ENCODE results near the gene COL4A4. TPM values are rescaled to one million over a fixed set of nuclear protein-coding genes. Genes with fewer than 3 reads are reported as not detected.
"Not testable (repeated sequence)": the region's sequence is repeated elsewhere in the genome, so short reads cannot be mapped to it uniquely, and the experiment has no call there.

The COL4A4 gene
- total and polyA plus RNA-seq, 2 donors (not counting 1 experiment from before 2014, with no cell fraction given), result 6.2 to 30.2 TPM

DNA sequence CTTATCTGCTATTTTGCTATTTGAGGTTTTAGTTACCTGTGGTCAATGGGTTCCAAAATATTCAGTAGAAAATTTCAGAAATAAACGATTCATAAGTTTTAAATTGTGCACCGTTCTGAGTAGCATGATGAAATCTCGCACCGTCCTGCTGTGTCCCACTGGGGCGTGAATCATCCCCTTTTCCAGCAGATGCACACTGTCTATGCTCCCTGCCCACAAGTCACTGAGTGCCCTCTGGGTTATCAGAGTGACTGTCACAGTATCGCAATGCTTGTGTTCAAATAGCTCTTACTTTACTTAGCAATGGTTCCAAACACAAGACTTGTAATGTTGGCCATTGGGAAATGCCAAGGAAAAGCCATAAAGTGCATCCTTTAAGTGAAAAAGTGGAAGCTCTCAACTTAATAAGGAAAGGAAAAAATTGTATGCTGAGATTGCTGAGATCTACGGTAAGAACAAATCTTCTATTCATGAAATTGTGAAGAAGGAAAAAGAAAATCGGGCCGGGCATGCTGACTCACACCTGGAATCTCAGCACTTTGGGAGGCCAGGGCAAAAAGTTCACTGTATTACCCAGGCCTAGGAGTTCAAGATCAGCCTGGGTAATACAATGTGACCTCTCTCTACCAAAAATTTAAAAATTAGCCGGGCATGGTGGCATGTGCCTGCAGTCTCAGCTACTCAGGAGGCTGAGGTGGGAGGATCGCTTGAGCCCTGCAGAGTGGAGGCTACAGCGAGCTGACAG, 13.8 kb upstream of the COL4A4 start:
- Histone ChIP-seq H4K20me1 (ENCODE audit: control insufficient read depth, insufficient read depth, low read length, poor library complexity, severe bottlenecking) (no peaks in the 10 kb centered on the region), H3K4me3 (ENCODE audit: control extremely low read depth in 1 of 5, extremely low read depth in 1 of 5, insufficient read depth in 1 of 5, low read depth in 2 of 5, low read length in 4 of 5) (no peak overlapping the region), H2AFZ (ENCODE audit: insufficient read depth, low read depth, low read length, poor library complexity, severe bottlenecking) (no peak overlapping the region), H3K9me3 (ENCODE audit: control extremely low read depth in 1 of 3, control insufficient read depth in 2 of 3, insufficient read depth in 1 of 3, low read length in 2 of 3) (peaks cover 0 to 3% (median 0%) of the 10 kb centered on the region in 3 donors), H3K4me2 (replicated peaks; ENCODE audit: low read depth, low read length, poor library complexity, severe bottlenecking) (no peak overlapping the region), H3K27ac (ENCODE audit: low read length in 2 of 2) (no peak overlapping the region), H3K9ac (ENCODE audit: low read length) (no peak overlapping the region), H3K4me1 (ENCODE audit: control insufficient read depth in 2 of 2, insufficient read depth in 2 of 2, low read length in 2 of 2) (no peaks in the 10 kb centered on the region), H3K27me3 (replicated peaks in 1 of 4; ENCODE audit: control extremely low read depth in 1 of 4, control insufficient read depth in 3 of 4, insufficient read depth in 4 of 4, low read length in 3 of 4) (no peaks in the 10 kb centered on the region), H3K79me2 (ENCODE audit: control insufficient read depth, insufficient read depth, low read length) (no peaks in the 10 kb centered on the region), H3K36me3 (replicated peaks in 1 of 2; ENCODE audit: control extremely low read depth in 1 of 2, control insufficient read depth in 1 of 2, extremely low read depth in 1 of 2, insufficient read depth in 2 of 2, low read length in 1 of 2) (no peaks in the 10 kb centered on the region)
- no peak for TF ChIP-seq EZH2 (IDR thresholded peaks at IDR 0.05; ENCODE audit: borderline replicate concordance, insufficient read depth, low read depth, low read length, poor library complexity, severe bottlenecking)
- TF ChIP-seq, protein P1, sequence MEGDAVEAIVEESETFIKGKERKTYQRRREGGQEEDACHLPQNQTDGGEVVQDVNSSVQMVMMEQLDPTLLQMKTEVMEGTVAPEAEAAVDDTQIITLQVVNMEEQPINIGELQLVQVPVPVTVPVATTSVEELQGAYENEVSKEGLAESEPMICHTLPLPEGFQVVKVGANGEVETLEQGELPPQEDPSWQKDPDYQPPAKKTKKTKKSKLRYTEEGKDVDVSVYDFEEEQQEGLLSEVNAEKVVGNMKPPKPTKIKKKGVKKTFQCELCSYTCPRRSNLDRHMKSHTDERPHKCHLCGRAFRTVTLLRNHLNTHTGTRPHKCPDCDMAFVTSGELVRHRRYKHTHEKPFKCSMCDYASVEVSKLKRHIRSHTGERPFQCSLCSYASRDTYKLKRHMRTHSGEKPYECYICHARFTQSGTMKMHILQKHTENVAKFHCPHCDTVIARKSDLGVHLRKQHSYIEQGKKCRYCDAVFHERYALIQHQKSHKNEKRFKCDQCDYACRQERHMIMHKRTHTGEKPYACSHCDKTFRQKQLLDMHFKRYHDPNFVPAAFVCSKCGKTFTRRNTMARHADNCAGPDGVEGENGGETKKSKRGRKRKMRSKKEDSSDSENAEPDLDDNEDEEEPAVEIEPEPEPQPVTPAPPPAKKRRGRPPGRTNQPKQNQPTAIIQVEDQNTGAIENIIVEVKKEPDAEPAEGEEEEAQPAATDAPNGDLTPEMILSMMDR (IDR thresholded peaks at IDR 0.05), result no peak
- ChIA-PET CTCF (no interaction called here), POLR2A (no interaction called here)
- DNase-seq (no peak), ATAC-seq (ENCODE audit: low read depth) (no peak)
- 98% methylated on average over 9 of the region's 12 CpGs for WGBS (ENCODE audit: insufficient coverage)
- H3K4me1 Mint-ChIP-seq, result no peaks in the 10 kb centered on the region
- no peak overlapping the region for H3K4me3 Mint-ChIP-seq
- no peaks in the 10 kb centered on the region for H3K27me3 Mint-ChIP-seq
- no peak overlapping the region for H3K27ac Mint-ChIP-seq
- H3K9me3 Mint-ChIP-seq (ENCODE audit: insufficient read depth), result no peaks in the 10 kb centered on the region
- intact Hi-C loops (cut with micrococcal nuclease), result no loop called here

- H3K27me3 Mint-ChIP-seq; H3K27ac ChIP-seq (ENCODE audit: low read length in 2 of 2); intact Hi-C loops (cut with micrococcal nuclease); CTCF ChIA-PET; H3K9ac ChIP-seq (ENCODE audit: low read length); H4K20me1 ChIP-seq (ENCODE audit: control insufficient read depth, insufficient read depth, low read length, poor library complexity, severe bottlenecking); H3K27ac Mint-ChIP-seq; H3K9me3 ChIP-seq (ENCODE audit: control extremely low read depth in 1 of 3, control insufficient read depth in 2 of 3, insufficient read depth in 1 of 3, low read length in 2 of 3); H3K27me3 ChIP-seq (replicated peaks in 1 of 4; ENCODE audit: control extremely low read depth in 1 of 4, control insufficient read depth in 3 of 4, insufficient read depth in 4 of 4, low read length in 3 of 4); H3K4me3 Mint-ChIP-seq; H3K36me3 ChIP-seq (replicated peaks in 1 of 2; ENCODE audit: control extremely low read depth in 1 of 2, control insufficient read depth in 1 of 2, extremely low read depth in 1 of 2, insufficient read depth in 2 of 2, low read length in 1 of 2); H3K79me2 ChIP-seq (ENCODE audit: control insufficient read depth, insufficient read depth, low read length); H3K4me1 Mint-ChIP-seq; DNase-seq; ATAC-seq (ENCODE audit: low read depth); H2AFZ ChIP-seq (ENCODE audit: insufficient read depth, low read depth, low read length, poor library complexity, severe bottlenecking); H3K4me2 ChIP-seq (replicated peaks; ENCODE audit: low read depth, low read length, poor library complexity, severe bottlenecking); H3K4me3 ChIP-seq (ENCODE audit: control extremely low read depth in 1 of 5, extremely low read depth in 1 of 5, insufficient read depth in 1 of 5, low read depth in 2 of 5, low read length in 4 of 5); H3K9me3 Mint-ChIP-seq (ENCODE audit: insufficient read depth); H3K4me1 ChIP-seq (ENCODE audit: control insufficient read depth in 2 of 2, insufficient read depth in 2 of 2, low read length in 2 of 2): not testable (repeated sequence)
- 100% methylated on average over 10 of the region's 11 CpGs for WGBS (ENCODE audit: insufficient coverage)
- POLR2A ChIA-PET, result interaction anchor here (0.7 kb wide), 1 partner anchor 12 kb away, joined by 5 read pairs; no protein-coding TSS in a partner anchor
These were observed 7.8 kb upstream of the COL4A4 start for GRCh38 chr2:227171779-227172178.

Measured in B cell (primary cell).